ENCODE measurements around the gene SULT1A1. TPM values are rescaled to one million over a fixed set of nuclear protein-coding genes. Genes with fewer than 3 reads are reported as not detected.

The SULT1A1 gene
- total and polyA plus RNA-seq, 2 of the 4 experiments (the other 2 are of a cell fraction) = 1.2 to 1.6 TPM

DNA sequence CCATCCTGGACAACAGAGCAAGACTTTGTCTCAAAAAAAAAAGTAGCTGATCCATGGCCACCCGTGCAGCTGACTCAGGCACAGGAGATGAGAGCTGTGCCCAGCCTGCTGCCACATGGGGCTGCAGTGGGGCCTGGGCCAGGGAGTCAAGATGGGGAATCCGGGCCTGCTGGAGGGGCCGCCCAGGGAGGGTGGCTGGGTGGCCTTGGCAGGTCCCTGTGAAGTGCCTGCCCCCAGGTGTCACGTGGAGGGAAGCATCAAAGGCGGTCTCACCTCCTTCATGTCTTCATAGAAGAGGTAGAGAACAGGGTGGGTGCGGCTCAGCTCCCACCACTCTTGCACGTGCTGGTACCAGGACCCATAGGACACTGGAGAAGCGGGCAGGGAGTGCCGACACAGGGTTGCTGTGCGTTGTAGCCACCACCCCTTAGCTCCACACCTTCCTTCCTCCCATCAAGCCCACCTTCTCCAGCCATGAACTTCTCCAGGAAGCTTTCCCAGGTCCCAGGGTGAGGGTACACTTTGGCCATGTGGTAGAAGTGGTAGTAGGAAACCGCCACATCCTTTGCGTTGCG, 16.8 kb downstream of the SULT1A1 start:
- Histone ChIP-seq H3K23ac (ENCODE audit: low read depth, low read length) (no peak overlapping the region), H3K27ac (ENCODE audit: insufficient read depth, low read length) (no peak overlapping the region), H3K36me3 (ENCODE audit: control insufficient read depth, insufficient read depth, low read length) (peaks cover 19% of the 10 kb centered on the region), H3K79me1 (ENCODE audit: low read depth in 1 of 2, low read length in 2 of 2) (no peaks in the 10 kb centered on the region), H4K8ac (ENCODE audit: low read depth in 2 of 2, low read length in 2 of 2) (no peak overlapping the region), H3K4ac (ENCODE audit: low read depth, low read length) (no peak overlapping the region), H3K4me3 (ENCODE audit: insufficient read depth, low read depth, low read length) (no peak overlapping the region), H3K4me2 (ENCODE audit: low read depth, low read length) (no peak overlapping the region), H2AK5ac (ENCODE audit: low read depth, low read length) (no peak overlapping the region), H2BK5ac (ENCODE audit: low read depth, low read length, poor library complexity, severe bottlenecking) (no peak overlapping the region), H2AFZ (replicated peaks; ENCODE audit: low read length, poor library complexity) (no peak overlapping the region), H3K56ac (ENCODE audit: extremely low read depth, insufficient read depth, low read length) (no peak overlapping the region), H3K14ac (replicated peaks; ENCODE audit: low read depth, low read length) (no peak overlapping the region), H4K5ac (ENCODE audit: low read depth, low read length) (no peak overlapping the region), H3K4me1 (ENCODE audit: control insufficient read depth, insufficient read depth, low read length) (no peaks in the 10 kb centered on the region), H2BK15ac (ENCODE audit: low read depth, low read length) (no peak overlapping the region), H3K18ac (ENCODE audit: low read depth, low read length) (no peak overlapping the region), H3K27me3 (ENCODE audit: control insufficient read depth, insufficient read depth, low read length) (peaks cover 2% of the 10 kb centered on the region; the same call in 1 of the 2 replicates), H3K9me3 (ENCODE audit: control insufficient read depth, insufficient read depth, low read length) (no peaks in the 10 kb centered on the region), H2AK9ac (replicated peaks; ENCODE audit: low read depth, low read length, poor library complexity) (no peak overlapping the region), H2BK120ac (ENCODE audit: low read depth, low read length) (no peak overlapping the region), H2BK20ac (ENCODE audit: low read depth, low read length) (no peak overlapping the region), H4K20me1 (ENCODE audit: insufficient read depth, low read length) (no peaks in the 10 kb centered on the region), H3K9ac (ENCODE audit: low read depth, low read length) (no peak overlapping the region), H4K91ac (ENCODE audit: insufficient read depth, low read depth, low read length) (no peak overlapping the region), H3K9me1 (ENCODE audit: insufficient read depth, low read length) (no peaks in the 10 kb centered on the region)
- in situ Hi-C loops (cut with MboI; ENCODE audit: low sequenced_read_pairs) (no loop called here), dilution Hi-C loops (cut with HindIII; ENCODE audit: low sequenced_read_pairs, unreplicated experiment) (no loop called here), intact Hi-C loops (cut with micrococcal nuclease) (no loop called here)
- WGBS, 2 experiments (ENCODE audit: extremely low coverage in 2 of 2, insufficient read length in 1 of 2) = 82% methylated on average over 2 of the region's 13 CpGs; no CpG with 5 or more reads in 1 of the 2 experiments
- DNase-seq = no peak
- ChIA-PET CTCF (no interaction called here), POLR2A (ENCODE audit: unreplicated experiment) (no interaction called here)
- no TSS peak for BruUV-seq (replicated peaks)
- TF ChIP-seq, protein P1, sequence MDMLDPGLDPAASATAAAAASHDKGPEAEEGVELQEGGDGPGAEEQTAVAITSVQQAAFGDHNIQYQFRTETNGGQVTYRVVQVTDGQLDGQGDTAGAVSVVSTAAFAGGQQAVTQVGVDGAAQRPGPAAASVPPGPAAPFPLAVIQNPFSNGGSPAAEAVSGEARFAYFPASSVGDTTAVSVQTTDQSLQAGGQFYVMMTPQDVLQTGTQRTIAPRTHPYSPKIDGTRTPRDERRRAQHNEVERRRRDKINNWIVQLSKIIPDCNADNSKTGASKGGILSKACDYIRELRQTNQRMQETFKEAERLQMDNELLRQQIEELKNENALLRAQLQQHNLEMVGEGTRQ (IDR thresholded peaks at IDR 0.05; ENCODE audit: low read depth, low read length) = no peak
- no peak for TF ChIP-seq POLR2A (IDR thresholded peaks at IDR 0.05; ENCODE audit: low read depth, low read length)
- no peak for TF ChIP-seq RCOR1 (IDR thresholded peaks at IDR 0.05; ENCODE audit: insufficient replicate concordance, low read length)
- no peak for TF ChIP-seq ELK1 (IDR thresholded peaks at IDR 0.05; ENCODE audit: borderline replicate concordance, low read depth, low read length)
- TF ChIP-seq CTCF (conservative IDR thresholded peaks at IDR 0.05; ENCODE audit: low read depth, low read length) = no peak
- TF ChIP-seq MAZ (IDR thresholded peaks at IDR 0.05; ENCODE audit: borderline replicate concordance, low read depth, low read length) = no peak
- ATAC-seq (ENCODE audit: low read depth) = no peak

All from IMR-90 (cell line).